ENCODE results near the gene DCUN1D5. TPM values are rescaled to one million over a fixed set of nuclear protein-coding genes. Genes with fewer than 3 reads are reported as not detected.

DCUN1D5 gene
- 90.8 TPM for polyA plus RNA-seq (2012; ENCODE audit: insufficient read depth, insufficient read length)

DNA sequence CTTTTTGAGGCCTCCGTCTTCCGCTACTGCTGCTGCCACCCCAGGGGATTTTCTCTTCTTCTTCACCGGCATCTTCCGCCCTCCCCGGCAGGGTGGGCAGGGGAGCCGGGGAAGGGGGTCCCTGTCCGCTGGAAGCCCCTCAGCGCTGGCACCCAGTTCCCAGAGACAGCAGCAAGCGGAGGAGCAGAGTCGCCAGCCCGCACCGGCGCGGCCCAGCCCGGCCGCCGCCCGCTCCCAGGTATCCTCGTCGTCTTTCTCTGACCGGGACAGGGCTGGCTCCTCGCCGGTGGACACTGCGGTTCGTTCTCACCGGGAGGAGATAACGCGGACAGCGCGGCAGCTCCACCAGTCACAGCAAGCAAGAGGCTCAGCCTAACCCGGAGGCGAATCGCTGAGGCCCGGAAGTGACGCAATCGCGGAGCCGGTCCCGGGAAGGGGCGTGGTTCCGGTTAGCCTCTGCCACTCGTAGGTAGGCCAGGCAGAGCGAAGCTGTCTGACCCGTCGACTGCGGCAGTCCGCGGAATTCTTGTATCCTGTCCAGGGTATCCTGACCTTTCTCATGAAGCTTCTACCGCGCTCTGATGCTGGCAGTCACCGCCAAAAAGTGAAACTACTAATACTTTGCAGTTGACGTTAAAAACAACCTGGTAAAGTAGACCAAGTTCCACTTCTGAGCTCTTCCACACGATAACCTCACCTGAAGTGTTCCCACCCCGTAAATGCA lies at the start of gene DCUN1D5:
DCUN1D5 (minus strand) TSS at position 360 of the 724 bp plus-strand sequence; CDS start at position 72, 288 bp downstream.
- DNase-seq (ENCODE audit: low read depth, low spot score) = peak; percentile 88

DNA sequence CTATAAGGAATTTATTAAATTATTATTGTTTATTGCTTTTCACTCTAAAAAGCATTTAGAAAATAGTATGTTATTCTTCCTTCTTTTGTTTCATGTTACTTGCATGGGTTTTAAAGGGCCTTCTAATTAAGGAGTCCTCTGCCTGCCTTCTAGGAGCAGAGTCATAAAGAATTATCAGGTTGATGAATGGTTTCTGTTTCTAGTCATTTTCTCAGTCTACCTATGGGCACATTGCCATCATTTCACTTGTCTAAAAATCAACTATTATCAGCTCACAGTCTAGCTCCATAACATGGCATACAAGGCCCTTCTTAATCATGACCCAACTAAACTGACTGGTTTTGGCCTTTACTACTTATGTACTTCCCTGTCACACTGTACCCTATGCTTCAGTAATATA lies 33.5 kb upstream of the DCUN1D5 start:
- H3K4me3 ChIP-seq (ENCODE audit: low read length) = no peak overlapping the region
- DNase-seq (ENCODE audit: low read depth, low spot score) = no peak

More for the DNA sequence above, at the start of gene DCUN1D5:
- H3K4me3 ChIP-seq (ENCODE audit: low read length) = peak within 1 kb of the TSS; percentile 88

DNA sequence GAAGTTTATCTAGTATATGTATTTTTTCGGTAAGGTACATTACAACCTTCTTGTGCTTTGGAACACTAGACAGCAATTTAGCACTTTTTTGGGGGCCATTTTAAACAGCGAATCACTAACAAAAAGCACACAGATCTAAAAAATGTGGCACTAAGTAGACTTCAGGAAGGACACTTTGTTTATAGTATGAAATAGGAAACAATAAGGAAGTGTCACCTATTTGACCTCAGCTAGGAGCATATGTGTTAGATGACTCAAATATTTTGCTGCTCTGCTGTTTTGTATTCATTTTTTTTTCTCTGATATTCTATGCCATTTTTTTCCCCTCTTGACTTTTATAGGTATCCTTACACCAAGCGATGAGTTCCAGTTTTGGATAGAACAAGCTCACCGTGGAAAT lies 22.9 kb upstream of the DCUN1D5 start:
- no peak for DNase-seq (ENCODE audit: low read depth, low spot score)

DNA sequence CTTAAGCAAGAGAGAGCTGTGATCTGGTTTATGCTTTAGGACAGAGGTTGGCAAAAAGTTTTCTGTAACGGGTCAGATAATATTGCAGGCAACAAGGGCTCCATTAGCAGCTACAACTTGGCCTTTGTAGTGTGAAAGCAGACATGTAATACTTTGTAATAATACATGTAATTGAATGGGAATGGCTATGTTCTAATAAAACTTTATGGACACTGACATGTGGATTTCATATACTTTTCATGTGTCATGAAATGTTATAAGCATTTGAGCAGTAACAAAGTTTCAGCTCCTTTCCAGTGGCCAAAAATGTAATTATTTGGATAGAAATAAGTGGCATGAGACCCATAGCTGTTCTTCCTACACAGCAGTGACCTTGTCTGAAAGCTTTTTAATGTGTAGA lies 20.4 kb upstream of the DCUN1D5 start:
- no peak overlapping the region for H3K4me3 ChIP-seq (ENCODE audit: low read length)
- DNase-seq (ENCODE audit: low read depth, low spot score) = no peak

More for the DNA sequence above, 22.9 kb upstream of the DCUN1D5 start:
- H3K4me3 ChIP-seq (ENCODE audit: low read length) = no peak overlapping the region

DNA sequence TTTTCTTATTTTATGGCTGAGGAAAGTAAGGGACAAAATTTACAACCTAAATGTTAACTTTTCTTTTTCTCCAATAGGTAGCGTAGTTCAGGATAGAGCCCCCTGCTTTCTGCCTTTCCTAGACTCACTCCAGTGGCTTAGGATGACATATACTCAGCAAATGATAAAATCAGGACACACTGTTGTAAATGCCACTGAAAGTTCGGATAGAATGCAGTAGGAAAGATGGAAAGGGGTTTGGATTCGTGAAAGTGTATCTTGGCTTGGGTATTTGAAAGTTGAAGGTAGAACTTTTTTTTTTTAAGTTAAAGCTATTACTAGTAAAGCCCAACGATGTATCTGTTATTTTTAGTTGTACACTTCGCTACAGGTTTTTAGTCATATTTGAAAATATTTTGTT lies 19.4 kb upstream of the DCUN1D5 start:
- no peak for DNase-seq (ENCODE audit: low read depth, low spot score)
- H3K4me3 ChIP-seq (ENCODE audit: low read length) = no peak overlapping the region

DNA sequence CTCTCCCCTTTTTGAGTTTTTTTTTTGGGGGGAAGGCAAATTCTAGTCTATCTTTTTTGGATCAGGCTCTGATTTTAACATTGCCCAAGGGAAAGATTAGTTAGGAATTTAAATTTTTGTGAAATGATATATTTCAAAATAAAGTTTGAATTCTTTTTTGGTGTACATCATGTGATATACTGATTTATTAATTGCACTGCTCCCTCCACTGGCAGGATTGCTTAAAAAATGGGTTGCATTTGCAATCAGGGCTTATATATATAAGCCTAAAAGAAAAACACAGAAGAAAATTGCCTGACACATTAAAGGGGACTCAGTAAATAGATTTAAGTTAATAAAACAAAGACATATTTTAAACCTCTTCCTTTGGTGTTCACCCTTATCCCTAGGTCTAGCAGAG lies 18.4 kb upstream of the DCUN1D5 start:
- peak overlapping the region; percentile 86; the same call in 1 of the 2 replicates for H3K4me3 ChIP-seq (ENCODE audit: low read length)
- peak; percentile 21 for DNase-seq (ENCODE audit: low read depth, low spot score)

DNA sequence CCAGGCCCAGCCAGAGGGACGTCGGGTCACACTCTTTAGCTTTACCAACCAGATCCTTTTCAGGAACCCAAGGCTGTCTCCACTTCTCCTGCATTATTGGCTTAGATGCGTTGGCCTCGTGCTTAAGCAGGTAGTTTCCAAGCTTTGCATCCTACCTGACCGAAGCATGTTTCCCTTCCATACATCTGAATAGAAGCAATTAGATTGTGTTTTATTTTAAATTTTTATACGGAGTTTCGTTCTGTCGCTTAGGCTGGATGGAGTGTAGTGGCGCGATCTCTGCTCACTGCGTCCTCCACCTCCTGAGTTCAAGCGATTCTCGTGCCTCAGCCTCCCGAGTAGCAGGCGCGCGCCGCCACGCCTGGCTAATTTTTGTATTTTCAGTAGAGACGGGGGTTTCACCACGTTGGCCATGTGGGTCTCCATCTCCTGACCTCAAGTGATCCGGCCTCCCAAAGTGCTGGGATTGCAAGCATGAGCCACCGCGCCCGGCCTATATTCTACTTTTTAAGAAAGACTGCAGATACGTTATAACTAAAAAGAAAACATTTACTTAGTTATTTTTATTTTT lies 17.9 kb upstream of the DCUN1D5 start:
- DNase-seq (ENCODE audit: low read depth, low spot score) = no peak
- peak overlapping the region; percentile 86 for H3K4me3 ChIP-seq (ENCODE audit: low read length)

DNA sequence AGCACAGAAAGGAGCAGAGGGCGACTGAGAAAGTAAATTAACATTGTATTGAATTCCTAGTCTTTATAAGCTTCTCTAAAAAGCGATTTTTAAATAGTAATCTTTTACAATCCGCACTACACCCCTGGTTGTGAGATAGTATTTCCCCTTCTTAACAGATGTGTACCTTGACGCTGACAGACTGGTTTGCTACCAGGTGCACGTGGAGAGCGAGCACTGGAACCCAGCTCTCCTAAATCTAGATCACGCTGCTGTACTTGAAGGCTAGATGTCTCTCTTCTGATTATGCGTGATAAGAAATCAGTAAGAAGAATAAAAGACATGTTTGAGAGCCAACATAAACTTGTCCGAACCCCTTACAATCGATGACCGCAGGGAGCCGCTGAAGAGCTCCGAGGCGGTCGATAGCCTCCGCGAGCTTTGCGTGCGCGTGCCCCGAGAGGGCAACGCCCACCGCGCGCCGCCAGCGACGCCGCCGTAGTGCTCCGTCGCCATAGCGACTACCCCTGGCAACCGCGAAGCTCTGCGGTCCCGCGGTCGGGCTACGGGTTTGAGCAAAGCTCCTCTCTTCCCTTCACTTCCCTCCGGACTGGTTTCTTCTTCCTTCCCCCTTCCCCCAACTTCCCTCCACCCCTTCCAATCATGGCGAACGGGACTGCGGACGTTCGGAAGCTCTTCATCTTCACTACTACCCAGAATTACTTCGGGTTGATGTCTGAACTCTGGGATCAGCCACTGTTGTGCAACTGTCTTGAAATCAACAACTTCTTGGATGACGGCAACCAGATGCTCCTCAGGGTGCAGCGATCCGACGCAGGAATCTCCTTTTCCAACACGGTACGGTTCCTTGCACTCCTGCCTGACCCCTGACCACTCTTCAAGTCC lies 17.2 kb upstream of the DCUN1D5 start, which contains the start of gene DYNC2H1:
DYNC2H1 (plus strand) TSS at position 494 of the 885 bp plus-strand sequence; CDS start at position 643, 149 bp downstream.
- DNase-seq (ENCODE audit: low read depth, low spot score) = peak; percentile 85
- peak within 1 kb of the TSS; percentile 86 for H3K4me3 ChIP-seq (ENCODE audit: low read length)

DNA sequence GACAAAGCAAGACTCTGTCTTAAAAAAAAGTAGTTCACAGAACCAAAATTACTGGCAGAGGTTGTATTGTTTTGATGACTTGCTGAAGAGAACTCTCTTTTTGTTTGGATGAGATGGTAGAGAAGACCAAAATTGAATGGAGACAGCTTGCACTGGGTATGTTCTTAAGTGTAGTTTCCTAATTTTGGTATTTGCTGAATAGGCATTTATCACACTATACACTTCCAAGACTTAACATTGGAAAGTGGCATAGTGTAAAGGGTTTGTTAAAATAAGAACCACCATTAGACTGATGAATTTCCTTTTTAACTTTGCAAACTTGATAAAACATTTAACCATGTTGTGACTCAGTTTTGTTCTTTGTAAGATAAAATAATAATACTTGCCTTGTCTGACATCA lies 5.3 kb upstream of the DCUN1D5 start:
- DNase-seq (ENCODE audit: low read depth, low spot score) = no peak
- no peak overlapping the region for H3K4me3 ChIP-seq (ENCODE audit: low read length)

DNA sequence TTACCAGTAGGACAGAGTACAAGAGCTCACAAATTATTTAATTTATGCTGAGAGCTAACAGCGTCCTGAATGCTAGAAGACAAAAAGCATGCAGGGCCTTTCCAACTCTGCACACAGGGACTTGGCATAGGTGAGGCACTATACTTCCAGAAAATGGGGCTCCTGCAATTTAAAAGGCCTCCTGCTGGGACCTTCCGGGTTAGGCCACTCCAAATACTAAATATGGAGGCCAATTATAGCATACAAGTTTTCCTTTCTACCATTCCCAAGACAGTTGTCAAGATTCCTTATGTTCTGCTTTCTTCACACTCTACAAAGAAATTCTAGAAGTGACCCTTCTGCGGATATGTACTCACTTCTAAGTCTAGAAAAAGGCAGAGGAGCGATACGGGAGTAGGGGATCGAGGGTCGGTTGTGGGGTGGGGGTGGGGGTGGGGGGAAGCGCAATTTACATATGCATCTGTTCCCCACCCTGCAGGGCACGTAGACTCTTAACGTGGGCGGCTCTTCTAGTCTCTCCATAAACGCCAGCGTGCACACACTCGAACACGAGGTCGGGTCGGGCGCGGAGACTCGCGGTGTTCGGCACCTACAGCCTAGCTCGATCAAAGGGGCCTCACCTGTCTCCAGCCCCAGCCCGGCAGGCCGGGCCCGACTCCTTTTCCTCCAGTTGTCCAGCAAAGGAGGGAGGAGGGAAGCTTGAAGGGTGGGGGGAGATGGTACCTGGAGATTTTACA lies 728 bp downstream of the DCUN1D5 start:
- H3K4me3 ChIP-seq (ENCODE audit: low read length) = peak overlapping the region; percentile 88
- DNase-seq (ENCODE audit: low read depth, low spot score) = peak; percentile 54

DNA sequence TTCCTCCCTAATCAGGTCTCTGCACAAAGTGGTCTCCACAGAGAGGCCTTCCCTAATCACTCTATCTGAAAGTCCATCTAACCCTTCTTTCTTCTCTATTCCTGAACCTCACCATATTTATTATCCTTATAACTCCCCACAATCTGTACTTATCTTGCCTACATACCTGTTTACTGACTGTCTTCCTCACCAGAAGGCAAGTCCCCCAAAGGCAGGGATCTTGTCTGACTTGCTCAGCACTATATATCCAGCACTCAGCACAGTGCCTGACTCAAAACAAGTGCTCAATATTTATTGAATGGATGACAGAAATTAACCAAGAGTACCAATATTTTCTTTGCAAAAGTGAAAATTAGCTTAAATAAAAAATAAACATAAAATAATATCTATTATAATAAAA lies 5.5 kb downstream of the DCUN1D5 start:
- H3K4me3 ChIP-seq (ENCODE audit: low read length) = no peak overlapping the region
- DNase-seq (ENCODE audit: low read depth, low spot score) = no peak

DNA sequence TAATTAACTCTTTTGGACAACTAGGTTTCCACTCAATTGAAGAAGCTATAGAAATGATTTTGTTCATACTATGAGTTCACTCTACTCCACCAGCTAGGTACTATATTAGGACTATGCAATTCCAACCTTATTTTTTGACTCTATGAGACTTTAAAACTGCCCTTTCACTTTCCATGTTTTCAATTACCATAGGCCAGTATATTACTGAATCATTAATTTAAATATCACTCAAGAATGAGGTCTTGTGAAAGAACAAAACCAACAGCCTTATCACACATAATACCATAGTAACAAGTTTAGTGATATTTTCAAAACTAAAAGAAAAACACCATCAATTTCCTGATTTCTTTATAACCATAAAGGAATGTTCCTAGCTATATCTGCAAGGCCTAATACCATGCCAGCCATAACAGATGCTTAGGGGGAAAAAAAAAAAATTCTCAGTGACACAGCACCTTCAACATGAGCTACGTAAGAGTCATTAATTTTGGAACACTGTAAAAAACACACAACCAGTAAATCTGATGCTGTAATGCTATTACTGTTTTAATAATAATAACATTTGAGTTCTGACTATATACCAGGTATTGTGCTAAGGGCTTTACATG lies 6.1 kb downstream of the DCUN1D5 start:
- H3K4me3 ChIP-seq (ENCODE audit: low read length) = no peak overlapping the region
- no peak for DNase-seq (ENCODE audit: low read depth, low spot score)

DNA sequence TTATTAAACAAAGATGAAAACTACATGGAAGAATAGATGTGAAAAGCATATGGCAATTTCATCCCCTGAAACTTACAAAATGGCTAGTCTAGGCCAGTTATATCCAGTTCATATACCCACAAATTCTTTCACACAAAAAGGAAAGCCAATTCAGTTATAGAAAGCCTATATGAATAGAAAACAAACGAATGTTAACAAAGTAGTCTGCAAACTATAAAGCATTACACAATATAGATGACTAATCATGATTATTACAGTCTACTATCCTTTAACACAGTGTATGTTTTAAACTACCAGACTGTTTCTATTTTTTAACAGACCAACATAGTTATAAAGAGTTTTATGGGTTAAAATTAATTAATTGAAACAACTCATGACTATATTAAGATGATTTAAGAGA lies 12.1 kb downstream of the DCUN1D5 start:
- no peak overlapping the region for H3K4me3 ChIP-seq (ENCODE audit: low read length)
- no peak for DNase-seq (ENCODE audit: low read depth, low spot score)

DNA sequence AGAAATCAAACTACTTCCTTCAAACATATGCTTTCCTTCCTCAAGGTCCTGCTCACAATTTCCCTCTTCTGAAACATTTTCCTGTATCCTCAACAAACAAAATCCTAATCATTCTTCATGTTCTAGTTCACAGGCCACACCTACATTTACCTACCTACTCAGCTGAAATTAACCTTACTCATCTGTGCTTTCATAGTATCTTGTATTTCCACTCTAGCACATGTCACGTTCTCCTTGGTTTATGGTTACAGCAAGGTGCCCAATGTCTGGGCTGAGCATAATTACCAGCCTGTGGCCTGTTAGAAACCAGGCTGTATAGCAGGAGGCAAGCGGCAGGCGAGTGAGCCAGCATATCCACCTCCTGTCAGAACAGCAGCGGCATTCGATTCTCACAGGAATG lies 13.2 kb downstream of the DCUN1D5 start:
- no peak overlapping the region for H3K4me3 ChIP-seq (ENCODE audit: low read length)

DNA sequence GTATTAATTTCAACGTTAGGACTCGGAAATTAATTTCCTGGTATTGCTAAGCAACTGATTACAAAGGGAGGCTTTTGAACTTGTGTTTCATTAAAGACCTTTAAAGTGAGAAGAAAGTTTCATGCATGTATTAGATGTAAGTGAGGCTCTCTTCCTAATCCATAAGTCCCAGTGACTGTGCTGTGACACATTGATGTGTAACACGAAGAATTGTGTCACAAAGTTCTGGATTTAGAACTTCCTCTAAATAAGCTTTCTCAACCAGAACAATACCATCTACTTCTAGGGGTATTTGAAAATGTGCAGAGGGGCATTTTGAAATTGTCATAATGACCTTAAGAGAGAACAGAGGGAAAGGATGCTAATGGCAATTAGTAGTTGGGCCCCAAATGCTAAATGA lies 14.4 kb downstream of the DCUN1D5 start:
- no peak overlapping the region for H3K4me3 ChIP-seq (ENCODE audit: low read length)
- no peak for DNase-seq (ENCODE audit: low read depth, low spot score)

More for the DNA sequence above, 13.2 kb downstream of the DCUN1D5 start:
- DNase-seq (ENCODE audit: low read depth, low spot score) = no peak

DNA sequence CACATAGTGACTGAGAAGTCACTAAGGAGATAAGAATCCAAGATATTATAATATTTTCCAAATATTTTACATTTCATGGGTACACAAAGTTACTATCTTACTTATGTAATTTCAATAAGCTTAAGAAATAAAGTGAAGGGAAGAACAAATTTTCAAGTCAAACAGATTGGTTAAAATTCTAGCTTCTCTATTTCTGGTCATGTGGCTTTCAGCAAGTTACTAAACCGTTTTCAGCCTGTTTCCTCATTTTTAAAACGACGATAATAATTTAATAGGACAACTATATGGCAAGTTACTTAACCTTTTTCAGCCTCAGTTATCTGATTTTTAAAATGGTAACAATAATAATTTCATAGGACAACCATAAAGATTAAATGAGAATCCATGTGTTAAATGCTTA lies 15.6 kb downstream of the DCUN1D5 start:
- DNase-seq (ENCODE audit: low read depth, low spot score) = no peak

DNA sequence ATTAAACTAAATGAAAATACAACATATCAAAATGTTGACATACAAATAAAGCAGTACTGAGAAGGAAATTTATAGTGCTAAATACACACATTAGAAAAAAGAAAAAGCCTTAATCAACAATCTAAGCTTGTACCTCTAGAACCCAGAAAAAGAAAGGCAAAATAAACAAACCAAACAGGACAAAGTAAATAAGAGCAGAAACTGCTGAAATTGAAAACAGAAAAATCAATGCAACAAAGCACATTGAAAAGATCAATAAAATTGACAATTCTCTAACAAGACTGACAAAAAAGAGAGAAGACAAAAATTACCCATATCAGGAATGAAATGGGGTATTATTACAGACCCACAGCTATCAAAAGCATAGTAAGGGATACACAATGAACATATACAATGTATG lies 21.0 kb downstream of the DCUN1D5 start:
- no peak overlapping the region for H3K4me3 ChIP-seq (ENCODE audit: low read length)
- no peak for DNase-seq (ENCODE audit: low read depth, low spot score)

More for the DNA sequence above, 15.6 kb downstream of the DCUN1D5 start:
- H3K4me3 ChIP-seq (ENCODE audit: low read length) = no peak overlapping the region

DNA sequence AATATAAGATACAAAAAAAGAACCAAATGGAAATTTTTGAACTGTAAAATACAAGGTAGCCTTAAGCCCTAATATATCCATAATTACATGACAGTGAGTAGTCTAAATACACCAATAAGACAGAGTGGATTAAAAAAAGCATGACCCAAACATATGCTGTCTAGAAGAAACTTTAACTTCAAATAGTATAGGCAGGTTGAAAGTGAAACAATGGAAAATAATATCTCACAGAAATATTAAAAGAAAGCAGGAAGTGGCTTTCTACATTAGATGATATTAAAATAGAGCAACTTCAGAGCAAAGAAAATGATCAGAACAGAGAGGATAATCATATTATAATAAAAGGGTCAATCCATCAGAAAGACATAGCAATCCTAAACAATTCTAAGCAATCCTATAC lies 21.8 kb downstream of the DCUN1D5 start:
- no peak for DNase-seq (ENCODE audit: low read depth, low spot score)
- no peak overlapping the region for H3K4me3 ChIP-seq (ENCODE audit: low read length)

DNA sequence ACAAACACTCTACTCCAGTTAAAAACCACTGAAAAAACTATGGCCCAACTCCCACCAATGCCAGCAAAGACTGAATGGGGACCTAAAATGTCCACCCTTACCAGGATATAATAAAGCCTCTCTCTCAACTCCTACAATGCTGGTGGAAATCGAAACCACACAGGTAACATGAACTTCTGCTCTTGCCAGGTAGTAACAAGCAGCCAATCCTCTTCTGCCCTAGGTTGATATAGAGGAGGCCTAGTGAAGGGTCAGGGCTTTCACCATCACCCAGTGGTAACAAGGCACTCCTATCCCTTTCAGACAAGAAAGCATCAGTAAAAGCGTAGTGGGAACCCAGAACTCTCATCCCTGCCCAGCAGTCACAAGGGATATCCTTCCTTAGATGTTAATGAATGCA lies 22.6 kb downstream of the DCUN1D5 start:
- no peak overlapping the region for H3K4me3 ChIP-seq (ENCODE audit: low read length)
- DNase-seq (ENCODE audit: low read depth, low spot score) = no peak
